Erythroblast (primary cell): ENCODE data around the gene DNAJC11.

Experiments
- DNase-seq, 2 experiments: peaks; one replicate each; lab custom pipeline; 2025; lab: John Stamatoyannopoulos, UW
- GATA1 ChIP-seq: IDR thresholded peaks from 2 replicates; pipeline ENCODE4 v1.6.1; 2011; ENCODE audit warnings: low read depth, mild to moderate bottlenecking, control low read depth, low read length, moderate library complexity
- POLR2A ChIP-seq: IDR thresholded peaks from 2 replicates; pipeline ENCODE4 v1.6.1; 2011; ENCODE audit warnings: mild to moderate bottlenecking, low read length

The DNAJC11 gene, protein sequence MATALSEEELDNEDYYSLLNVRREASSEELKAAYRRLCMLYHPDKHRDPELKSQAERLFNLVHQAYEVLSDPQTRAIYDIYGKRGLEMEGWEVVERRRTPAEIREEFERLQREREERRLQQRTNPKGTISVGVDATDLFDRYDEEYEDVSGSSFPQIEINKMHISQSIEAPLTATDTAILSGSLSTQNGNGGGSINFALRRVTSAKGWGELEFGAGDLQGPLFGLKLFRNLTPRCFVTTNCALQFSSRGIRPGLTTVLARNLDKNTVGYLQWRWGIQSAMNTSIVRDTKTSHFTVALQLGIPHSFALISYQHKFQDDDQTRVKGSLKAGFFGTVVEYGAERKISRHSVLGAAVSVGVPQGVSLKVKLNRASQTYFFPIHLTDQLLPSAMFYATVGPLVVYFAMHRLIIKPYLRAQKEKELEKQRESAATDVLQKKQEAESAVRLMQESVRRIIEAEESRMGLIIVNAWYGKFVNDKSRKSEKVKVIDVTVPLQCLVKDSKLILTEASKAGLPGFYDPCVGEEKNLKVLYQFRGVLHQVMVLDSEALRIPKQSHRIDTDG

DNA sequence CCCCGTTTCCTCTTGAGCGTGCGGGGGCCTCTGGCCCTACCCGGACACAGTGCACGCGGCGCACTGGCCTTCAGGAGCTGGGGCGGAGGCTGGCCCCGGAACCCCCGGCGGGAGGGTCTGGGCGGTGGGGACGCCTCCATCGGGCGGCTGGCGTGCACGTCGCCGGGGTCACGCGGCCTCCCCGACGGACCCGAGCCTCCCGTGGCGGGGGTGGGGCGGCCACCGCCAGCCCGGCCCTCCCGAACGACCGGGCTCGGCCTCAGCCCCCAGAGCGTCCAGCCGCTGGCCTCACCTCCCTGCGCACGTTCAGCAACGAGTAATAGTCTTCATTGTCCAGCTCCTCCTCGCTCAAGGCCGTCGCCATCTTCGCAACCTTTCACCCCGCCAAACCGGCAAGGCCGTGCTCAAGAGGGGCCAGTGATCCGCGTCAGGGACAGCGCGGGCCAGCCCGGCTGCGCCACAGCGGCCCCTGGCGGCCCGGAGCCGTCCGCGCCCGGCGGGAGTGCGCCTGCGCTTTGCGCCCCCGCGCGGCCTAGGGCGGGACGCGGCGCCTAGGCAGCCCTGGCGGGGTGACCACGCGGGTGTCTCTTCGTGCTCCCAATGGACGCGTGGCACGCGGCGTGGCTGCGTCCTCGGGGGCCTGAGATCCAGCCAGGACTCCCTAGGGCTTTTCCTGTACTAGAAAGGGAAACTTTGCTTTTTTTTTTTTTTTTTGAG lies at the start of gene DNAJC11:
TSS of gene DNAJC11 (minus strand) at position 380 of the 717 bp plus-strand sequence. CDS start at position 364, 16 bp downstream.
- TF ChIP-seq POLR2A (peak; percentile 75), GATA1 (no peak)
- DNase-seq = peak; percentile 95

DNA sequence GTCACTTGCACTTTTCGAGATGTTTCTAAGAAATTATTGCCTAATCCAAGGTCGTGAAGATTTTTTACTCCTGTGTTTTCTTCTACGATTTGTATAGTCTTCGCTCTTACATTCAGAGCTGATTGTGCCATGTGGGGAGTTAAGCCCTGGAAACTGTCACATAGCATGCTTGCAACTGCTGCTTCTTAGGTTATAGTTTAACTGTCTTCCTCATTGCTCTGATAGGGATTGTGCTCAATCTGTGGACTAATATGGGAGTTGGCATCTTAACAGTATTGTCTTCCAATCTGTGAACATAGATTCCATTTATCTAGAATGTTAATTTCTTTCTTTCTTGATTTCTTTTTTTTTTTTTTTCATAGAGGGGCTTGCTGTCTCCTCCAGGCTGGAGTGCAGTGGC lies 48.9 kb upstream of the DNAJC11 start:
- TF ChIP-seq POLR2A = no peak

DNA sequence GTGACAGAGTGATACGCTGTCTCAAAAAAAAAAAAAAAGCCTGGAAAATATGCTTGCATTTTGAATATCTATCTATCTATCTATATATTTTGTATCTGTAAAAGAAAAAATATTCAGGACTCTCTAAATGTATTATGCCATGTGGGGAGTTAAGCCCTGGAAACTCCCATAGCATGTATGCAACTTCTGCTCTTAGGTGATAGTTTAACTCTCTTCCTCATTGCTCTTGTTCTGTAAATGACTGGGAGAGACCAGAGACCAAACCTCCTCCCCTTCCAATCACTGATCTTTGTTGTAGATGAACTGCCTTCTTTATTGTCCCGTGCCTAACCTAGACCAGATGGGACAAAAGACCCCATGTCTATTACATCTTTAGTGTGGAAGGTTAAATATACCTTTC lies 46.1 kb upstream of the DNAJC11 start:
- TF ChIP-seq POLR2A (no peak), GATA1 (no peak)
- no peak for DNase-seq

More for the DNA sequence above, 48.9 kb upstream of the DNAJC11 start:
- no peak for DNase-seq

DNA sequence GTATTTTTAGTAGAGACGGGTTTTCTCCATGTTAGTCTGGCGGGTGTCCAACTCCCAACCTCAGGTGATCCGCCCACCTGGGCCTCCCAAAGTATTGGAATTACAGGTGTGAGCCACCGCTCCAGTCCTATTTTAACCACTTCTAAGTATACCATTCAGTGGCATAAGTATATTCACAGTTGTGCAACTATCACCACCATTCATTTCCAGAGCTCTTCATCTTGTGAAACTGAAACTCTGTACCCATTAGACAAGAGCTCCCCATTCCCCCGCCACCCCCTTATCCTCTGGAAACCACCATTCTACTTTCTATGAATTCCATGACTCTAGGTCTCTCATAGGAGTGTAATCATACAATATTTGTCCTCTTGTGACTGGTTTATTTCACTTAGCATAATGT lies 43.5 kb upstream of the DNAJC11 start:
- no peak for DNase-seq

DNA sequence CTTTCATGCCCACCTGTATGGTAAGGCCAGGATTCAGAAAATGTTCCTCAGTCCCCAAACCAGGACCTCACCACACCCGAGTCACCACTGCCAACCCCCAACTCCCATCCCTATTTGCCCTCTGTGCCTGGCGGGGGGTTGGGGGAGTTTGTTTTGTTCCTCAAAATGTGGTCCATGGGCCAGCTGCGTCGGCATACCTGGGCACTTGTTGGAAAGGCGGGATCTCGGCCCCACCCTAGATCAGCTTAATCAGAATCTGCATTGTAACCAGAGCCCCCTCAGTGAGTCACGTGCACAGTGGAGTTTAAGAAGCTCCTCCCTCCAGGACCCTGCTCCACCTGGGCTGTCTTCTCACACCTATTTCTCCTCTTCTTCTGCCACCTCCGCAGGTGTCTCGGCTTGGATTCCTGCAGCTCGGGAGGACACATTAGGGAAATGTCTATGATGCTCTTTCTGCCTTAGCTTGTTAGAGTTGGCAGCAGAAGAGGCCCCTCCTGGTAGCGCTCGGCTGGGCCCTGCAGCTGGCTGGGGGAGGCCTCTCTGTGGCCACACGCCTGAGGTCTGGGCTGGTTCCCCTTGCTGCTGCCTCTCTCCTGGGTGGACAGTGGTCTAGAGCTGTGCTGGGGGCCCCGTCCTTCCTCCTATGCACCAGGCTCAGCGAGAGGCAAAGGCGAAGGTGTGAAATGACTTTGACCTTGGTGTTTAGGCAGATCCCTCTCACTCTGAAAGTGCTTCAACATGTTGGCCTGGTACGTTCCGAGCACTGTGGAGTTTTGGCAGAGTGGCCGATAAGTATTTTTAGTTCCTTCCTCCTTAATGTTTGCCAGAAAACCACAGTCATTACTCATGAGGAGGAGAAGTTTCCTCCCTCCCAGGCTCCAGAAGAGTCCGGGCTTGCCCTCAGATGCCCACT lies 41.8 kb upstream of the DNAJC11 start:
- TF ChIP-seq POLR2A = no peak
- TF ChIP-seq GATA1 = no peak
- peak; percentile 27 to 41 for DNase-seq

More for the DNA sequence above, 43.5 kb upstream of the DNAJC11 start:
- no peak for TF ChIP-seq GATA1
- no peak for TF ChIP-seq POLR2A

DNA sequence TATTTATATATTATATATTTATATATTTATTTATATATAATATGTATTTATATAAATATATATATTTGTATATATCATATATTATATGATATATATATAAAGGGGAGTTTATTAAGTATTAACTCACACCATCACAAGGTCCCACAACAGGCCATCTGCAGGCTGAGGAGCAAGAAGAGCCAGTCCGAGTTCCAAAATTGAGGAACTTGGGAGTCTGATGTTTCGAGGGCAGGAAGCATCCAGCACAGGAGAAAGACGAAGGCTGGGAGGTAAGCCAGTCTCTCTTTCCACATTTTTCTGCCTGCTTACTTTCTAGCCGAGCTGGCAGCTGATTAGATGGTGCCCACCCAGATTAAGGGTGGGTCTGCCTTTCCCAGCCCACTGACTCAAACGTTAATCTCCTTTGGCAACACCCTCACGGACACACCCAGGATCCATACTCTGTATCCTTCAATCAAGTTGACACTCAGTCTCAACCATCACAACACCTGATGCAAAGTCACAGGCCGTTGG lies 41.1 kb upstream of the DNAJC11 start:
- DNase-seq = peak; percentile 24 to 25

DNA sequence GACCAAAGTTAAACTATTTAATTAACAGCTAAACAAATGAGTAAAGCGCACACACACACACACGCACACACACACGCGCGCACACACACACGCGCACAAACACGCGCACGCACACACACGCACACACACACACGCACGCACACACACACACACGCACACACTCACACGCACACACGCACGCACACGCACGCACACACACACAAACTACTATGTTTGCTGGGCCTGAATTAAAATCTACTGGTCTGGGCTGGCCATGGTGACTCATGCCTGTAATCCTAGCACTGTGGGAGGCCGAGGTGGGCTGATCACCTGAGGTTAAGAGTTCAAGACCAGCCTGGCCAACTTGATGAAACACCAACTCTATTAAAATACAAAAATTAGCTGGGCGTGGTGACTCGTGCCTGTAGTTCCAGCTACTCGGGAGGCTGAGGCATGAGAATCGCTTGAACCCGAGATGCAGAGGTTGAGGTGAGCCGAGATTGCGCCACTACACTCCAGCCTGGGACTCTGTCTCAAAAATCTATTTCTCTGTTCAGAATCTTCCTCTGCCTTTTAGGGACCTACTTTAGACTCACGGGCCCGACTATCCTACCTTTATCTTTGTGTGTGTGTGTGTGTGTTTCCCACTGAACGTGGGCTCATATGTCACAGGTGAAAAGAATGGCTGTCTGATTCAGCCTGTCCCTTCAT lies 37.5 kb upstream of the DNAJC11 start:
- TF ChIP-seq GATA1 = no peak
- DNase-seq = no peak

DNA sequence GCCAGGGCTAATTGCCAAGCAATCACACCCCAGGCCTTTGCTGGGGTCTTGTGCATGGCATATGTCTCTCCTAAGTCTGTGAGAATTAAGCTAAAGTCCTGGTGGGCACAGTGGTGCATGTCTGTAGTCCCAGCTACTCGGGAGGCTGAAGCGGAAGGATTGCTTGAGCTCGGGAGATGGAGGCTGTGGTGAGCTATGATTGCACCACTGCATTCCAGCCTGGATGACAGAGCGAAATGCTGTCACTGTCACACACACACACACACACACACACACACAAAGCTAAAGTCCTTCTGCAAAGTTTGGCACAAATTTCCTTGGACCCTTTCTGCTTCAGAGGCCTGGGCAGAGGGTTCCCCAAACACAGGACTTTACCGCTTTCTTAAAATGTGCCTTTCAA lies 31.3 kb upstream of the DNAJC11 start:
- TF ChIP-seq POLR2A = no peak
- no peak for TF ChIP-seq GATA1
- DNase-seq = no peak

DNA sequence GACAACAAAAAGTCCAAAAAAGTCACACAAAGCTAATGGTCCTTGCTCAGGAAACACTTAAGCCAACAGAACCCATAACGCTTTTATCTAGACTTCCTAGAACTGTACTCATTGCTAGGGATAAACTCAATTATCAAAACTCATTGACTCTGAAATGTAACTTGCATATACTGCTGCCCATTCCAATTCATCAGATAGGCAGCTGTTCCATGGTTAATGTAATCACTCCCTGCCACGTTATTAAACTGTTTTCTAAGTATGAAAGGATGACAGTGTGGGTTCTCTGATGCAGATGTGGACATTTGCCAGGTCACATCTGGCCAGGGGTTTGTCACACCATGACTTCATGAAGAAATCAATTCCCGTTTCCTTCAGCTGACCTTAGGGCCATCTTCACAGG lies 30.3 kb upstream of the DNAJC11 start:
- no peak for DNase-seq
- no peak for TF ChIP-seq GATA1

DNA sequence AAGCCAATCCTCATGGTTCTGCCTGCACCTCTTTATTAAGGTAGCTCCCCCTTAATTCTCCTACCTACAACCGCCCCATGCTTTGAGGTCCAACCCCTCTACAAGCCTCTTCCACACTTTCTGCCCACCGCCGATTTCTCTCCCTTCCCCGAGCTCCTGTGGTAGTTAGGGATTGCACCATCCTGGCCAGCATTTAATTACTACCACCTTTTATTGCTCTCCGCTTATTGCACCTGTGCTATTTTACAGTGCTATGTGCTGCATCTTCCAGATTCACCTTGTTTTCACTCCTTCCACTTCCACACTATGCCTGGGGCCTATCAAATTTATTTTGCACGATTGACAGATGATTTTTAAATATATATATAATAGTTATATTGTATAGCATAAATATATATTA lies 29.3 kb upstream of the DNAJC11 start:
- no peak for TF ChIP-seq POLR2A
- no peak for TF ChIP-seq GATA1
- DNase-seq = no peak

DNA sequence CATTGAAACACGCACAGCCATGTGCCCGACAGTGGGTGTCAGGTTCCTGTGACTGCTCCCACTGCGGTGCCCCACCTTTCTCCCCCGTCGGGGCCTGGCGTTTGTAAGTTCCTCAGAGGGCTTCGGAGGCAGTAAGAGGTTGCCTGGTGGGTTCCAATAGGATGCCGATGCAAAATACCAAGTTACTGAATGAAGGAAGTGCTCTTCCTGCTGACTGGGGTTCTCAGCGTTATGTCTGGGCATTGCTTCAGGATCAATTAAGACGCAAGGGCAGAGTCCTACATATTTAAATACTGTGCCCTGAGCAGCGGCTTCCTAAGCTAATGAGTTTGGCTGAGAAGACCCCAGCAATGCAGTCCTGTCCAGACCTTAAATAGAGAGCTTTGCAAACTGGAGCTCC lies 28.9 kb upstream of the DNAJC11 start:
- TF ChIP-seq GATA1 = no peak
- no peak for TF ChIP-seq POLR2A
- DNase-seq = no peak

DNA sequence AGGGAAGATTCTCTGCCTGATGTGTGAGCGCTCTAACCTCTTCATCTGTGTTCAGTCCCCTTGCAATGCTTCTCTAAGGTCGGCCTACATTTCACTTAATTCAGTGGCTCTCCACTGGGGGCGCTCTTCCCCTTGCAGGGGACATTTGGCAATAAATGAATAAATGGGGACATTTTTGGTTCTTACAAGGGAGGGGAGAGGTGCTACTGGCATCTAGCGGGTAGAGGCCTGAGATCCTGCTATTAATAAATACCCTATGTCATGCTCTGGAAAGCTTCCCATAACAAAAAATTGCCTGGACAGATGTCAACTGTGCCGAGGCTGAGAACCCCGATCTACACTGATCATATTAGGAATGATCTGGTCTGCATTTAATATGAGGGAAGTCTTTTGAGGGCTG lies 25.9 kb upstream of the DNAJC11 start:
- TF ChIP-seq GATA1 (no peak), POLR2A (no peak)
- DNase-seq = peak; percentile 64 to 81

DNA sequence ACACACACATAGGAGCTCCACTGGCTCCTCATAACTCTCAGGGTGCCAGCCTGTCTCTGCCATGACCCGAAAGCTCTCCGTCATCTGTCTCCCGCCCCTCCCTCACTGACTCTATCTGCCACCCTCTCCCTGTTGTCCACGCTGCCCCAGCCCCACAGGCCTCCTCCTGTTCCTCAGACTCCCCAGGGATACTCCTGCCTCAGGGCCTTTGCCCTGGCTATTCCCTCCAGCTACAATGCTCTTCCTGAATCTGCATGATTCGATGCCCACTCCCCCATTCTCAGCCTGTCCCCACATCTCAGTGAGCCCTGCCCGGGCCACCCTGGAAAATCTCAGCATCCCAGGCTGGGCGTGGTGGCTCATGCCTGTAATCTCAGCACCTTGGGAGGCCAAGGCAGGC lies 24.6 kb upstream of the DNAJC11 start:
- DNase-seq = no peak
- no peak for TF ChIP-seq GATA1
- no peak for TF ChIP-seq POLR2A
